Bone marrow (tissue), 2 donors: ENCODE results near the gene SIPA1L3.

Source experiments
- DNase-seq, 2 donors: peaks; one replicate each; lab custom pipeline; 2025; lab: John Stamatoyannopoulos, UW

Gene SIPA1L3

GRCh38 chr19:38234615-38235014, 327.6 kb downstream of the SIPA1L3 start:
- DNase-seq = no peak

GRCh38 chr19:38239816-38240215, 332.8 kb downstream of the SIPA1L3 start:
- no peak for DNase-seq

- no peak for DNase-seq
Measured at GRCh38 chr19:38243279-38243673, 336.3 kb downstream of the SIPA1L3 start.

- DNase-seq = no peak
Measured at GRCh38 chr19:38245826-38246498, 339.0 kb downstream of the SIPA1L3 start.

GRCh38 chr19:38247126-38247525, 340.1 kb downstream of the SIPA1L3 start:
- DNase-seq = no peak

GRCh38 chr19:38247734-38248268, 340.8 kb downstream of the SIPA1L3 start:
- DNase-seq = no peak

GRCh38 chr19:38248421-38248820, 341.4 kb downstream of the SIPA1L3 start:
- no peak for DNase-seq

GRCh38 chr19:38250428-38250820, 343.4 kb downstream of the SIPA1L3 start:
- DNase-seq = no peak

GRCh38 chr19:38250821-38251563, 344.0 kb downstream of the SIPA1L3 start:
- no peak for DNase-seq

GRCh38 chr19:38251564-38252051, 344.6 kb downstream of the SIPA1L3 start:
- DNase-seq = no peak

GRCh38 chr19:38252385-38252784, 345.4 kb downstream of the SIPA1L3 start:
- no peak for DNase-seq

- DNase-seq = no peak
Measured at GRCh38 chr19:38252941-38253691, 346.1 kb downstream of the SIPA1L3 start.

GRCh38 chr19:38253788-38254187, 346.8 kb downstream of the SIPA1L3 start:
- no peak for DNase-seq

- no peak for DNase-seq
Measured at GRCh38 chr19:38255383-38256014, 348.5 kb downstream of the SIPA1L3 start.
